Glutamatergic neuron (in vitro differentiated cells): ENCODE data around the gene ITFG2. TPM values are rescaled to one million over a fixed set of nuclear protein-coding genes. Genes with fewer than 3 reads are reported as not detected.

Source experiments
- DNase-seq: peaks from one replicate; pipeline ENCODE4 v3.0.0; 2022
- H3K27ac Mint-ChIP-seq: one replicate; pipeline ENCODE4 v1.8.0; 2020; ENCODE audit warnings: mild to moderate bottlenecking, mixed read lengths, inconsistent platforms; ENCODE audit not compliant: unreplicated experiment
- H3K27me3 Mint-ChIP-seq: one replicate; pipeline ENCODE4 v1.8.0; 2020; ENCODE audit warnings: mild to moderate bottlenecking, moderate library complexity, mixed read lengths, inconsistent platforms; ENCODE audit not compliant: unreplicated experiment
- H3K36me3 Mint-ChIP-seq: one replicate; pipeline ENCODE4 v1.8.0; 2020; ENCODE audit warnings: mild to moderate bottlenecking, mixed read lengths, inconsistent platforms; ENCODE audit not compliant: unreplicated experiment
- H3K4me1 Mint-ChIP-seq: one replicate; pipeline ENCODE4 v1.8.0; 2020; ENCODE audit warnings: mild to moderate bottlenecking, low read depth, mixed read lengths, inconsistent platforms; ENCODE audit not compliant: unreplicated experiment
- H3K4me3 Mint-ChIP-seq: one replicate; pipeline ENCODE4 v1.8.0; 2020; ENCODE audit warnings: mild to moderate bottlenecking, mixed read lengths, inconsistent platforms; ENCODE audit not compliant: unreplicated experiment
- H3K9me3 Mint-ChIP-seq: one replicate; pipeline ENCODE4 v1.8.0; 2020; ENCODE audit warnings: mild to moderate bottlenecking, moderate library complexity, mixed read lengths, inconsistent platforms; ENCODE audit not compliant: unreplicated experiment
- CTCF ChIP-seq: fragments of 200-600 bp; sonication (generic); IDR thresholded peaks from one replicate; pipeline ENCODE4 v1.5.0; 2021; ENCODE audit not compliant: partially characterized antibody, unreplicated experiment
- long read RNA-seq: library from polyadenylated mRNA; unstranded; transcript quantifications from one replicate; pipeline ENCODE4 v2.0.0, GENCODE V29; 2020; ENCODE audit not compliant: unreplicated experiment
- total RNA-seq: library from RNA; stranded (reverse); fragmentation: NEBNext Ultra II Directional; extraction: Animal tissue kit (Norgen Biotek cat#: 25700); gene quantifications from one replicate; pipeline ENCODE4 v1.2.1, GENCODE V29; 2021; ENCODE audit not compliant: unreplicated experiment

Gene ITFG2
- total RNA-seq, result 37.4 TPM
- long read RNA-seq, transcript ITFG2-211 (4 exons, 587 nt), result major isoform, 5 of 15 reads
- long read RNA-seq, partial matches to known transcripts, result 1 of 15 reads
- long read RNA-seq, other reads (novel, unspliced or antisense), result 5 of 15 reads

GRCh38 chr12:2812290-2813213 is at the start of gene ITFG2:
TSS of gene ITFG2 (plus strand) at chr12:2812668. CDS start at chr12:2812761, 93 bp downstream.
- H3K27me3 Mint-ChIP-seq, result peaks cover 13% of the 10 kb centered on the region
- peak within 1 kb of the TSS; percentile 100 for H3K4me3 Mint-ChIP-seq
- peak within 1 kb of the TSS; percentile 100 for H3K27ac Mint-ChIP-seq
- H3K4me1 Mint-ChIP-seq, result peaks cover 14% of the 10 kb centered on the region
- TF ChIP-seq CTCF, result no peak
- peaks cover 7% of the 10 kb centered on the region for H3K9me3 Mint-ChIP-seq
- peak; percentile 97 for DNase-seq
- H3K36me3 Mint-ChIP-seq, result no peaks in the 10 kb centered on the region

- TF ChIP-seq CTCF, result no peak
- no peak for DNase-seq
- H3K4me3 Mint-ChIP-seq, result no peak overlapping the region
- H3K36me3 Mint-ChIP-seq, result no peaks in the 10 kb centered on the region
- no peaks in the 10 kb centered on the region for H3K9me3 Mint-ChIP-seq
- H3K27me3 Mint-ChIP-seq, result peaks cover 1% of the 10 kb centered on the region
- no peak overlapping the region for H3K27ac Mint-ChIP-seq
- H3K4me1 Mint-ChIP-seq, result no peaks in the 10 kb centered on the region
Measured at GRCh38 chr12:2764398-2764797, 48.1 kb upstream of the ITFG2 start.

- no peak for DNase-seq
- TF ChIP-seq CTCF, result no peak
- no peaks in the 10 kb centered on the region for H3K4me1 Mint-ChIP-seq
- H3K9me3 Mint-ChIP-seq, result no peaks in the 10 kb centered on the region
- no peak overlapping the region for H3K4me3 Mint-ChIP-seq
- H3K36me3 Mint-ChIP-seq, result no peaks in the 10 kb centered on the region
- no peak overlapping the region for H3K27ac Mint-ChIP-seq
- peaks cover 1% of the 10 kb centered on the region for H3K27me3 Mint-ChIP-seq
Measured at GRCh38 chr12:2765052-2765451, 47.4 kb upstream of the ITFG2 start.

GRCh38 chr12:2765608-2766007 is 46.9 kb upstream of the ITFG2 start:
- Mint-ChIP-seq H3K36me3 (peaks cover 3% of the 10 kb centered on the region), H3K27me3 (peaks cover 1% of the 10 kb centered on the region), H3K9me3 (peaks cover 3% of the 10 kb centered on the region), H3K4me3 (no peak overlapping the region), H3K4me1 (no peaks in the 10 kb centered on the region), H3K27ac (no peak overlapping the region)
- no peak for TF ChIP-seq CTCF
- DNase-seq, result no peak
